ENCODE measurements around the gene HDGF.

HDGF gene

GRCh38 chr1:156786640-156787039 is 35.2 kb upstream of the HDGF start:
- Histone ChIP-seq H2AFZ (ENCODE audit: low read depth) (no peak overlapping the region), H3K79me2 (ENCODE audit: insufficient read depth, low read depth) (peaks cover 40% of the 10 kb centered on the region; the same call in 1 of the 2 replicates), H3K9ac (no peak overlapping the region), H3K4me3 (IDR thresholded peaks at IDR 0.05; ENCODE audit: insufficient read depth, low read depth, low read length) (no peak overlapping the region), H3K36me3 (ENCODE audit: insufficient read depth) (peaks cover 20% of the 10 kb centered on the region; the same call in 1 of the 2 replicates), H3K4me1 (ENCODE audit: low read depth, poor library complexity, severe bottlenecking) (no peaks in the 10 kb centered on the region), H3K27ac (no peak overlapping the region), H3K27me3 (ENCODE audit: insufficient read depth, low read depth) (no peaks in the 10 kb centered on the region), H4K20me1 (ENCODE audit: insufficient read depth) (0 out of 2 replicates have a peak, but pooled peaks cover 15% of the 10 kb centered on the region), H3K4me2 (no peak overlapping the region)
- TF ChIP-seq CTCF (conservative IDR thresholded peaks at IDR 0.05; ENCODE audit: low read depth, low read length), result no peak

GRCh38 chr1:156785458-156785857 is 34.0 kb upstream of the HDGF start:
- Histone ChIP-seq H3K9ac (no peak overlapping the region), H3K27ac (no peak overlapping the region), H3K27me3 (ENCODE audit: insufficient read depth, low read depth) (no peaks in the 10 kb centered on the region), H3K4me1 (ENCODE audit: low read depth, poor library complexity, severe bottlenecking) (peaks cover 9% of the 10 kb centered on the region), H3K4me2 (no peak overlapping the region), H4K20me1 (ENCODE audit: insufficient read depth) (0 out of 2 replicates have a peak, but pooled peaks cover 19% of the 10 kb centered on the region), H3K79me2 (ENCODE audit: insufficient read depth, low read depth) (peaks cover 52% of the 10 kb centered on the region), H3K4me3 (IDR thresholded peaks at IDR 0.05; ENCODE audit: insufficient read depth, low read depth, low read length) (no peak overlapping the region), H3K36me3 (ENCODE audit: insufficient read depth) (peaks cover 20% of the 10 kb centered on the region; the same call in 1 of the 2 replicates), H2AFZ (ENCODE audit: low read depth) (no peak overlapping the region)
- TF ChIP-seq CTCF (conservative IDR thresholded peaks at IDR 0.05; ENCODE audit: low read depth, low read length), result no peak

GRCh38 chr1:156781585-156782186 is 30.2 kb upstream of the HDGF start:
- no peak for TF ChIP-seq CTCF (conservative IDR thresholded peaks at IDR 0.05; ENCODE audit: low read depth, low read length)
- H3K79me2 ChIP-seq (ENCODE audit: insufficient read depth, low read depth), result peaks cover 70% of the 10 kb centered on the region
- no peak overlapping the region for H3K9ac ChIP-seq
- H3K4me3 ChIP-seq (IDR thresholded peaks at IDR 0.05; ENCODE audit: insufficient read depth, low read depth, low read length), result no peak overlapping the region
- peaks cover 19% of the 10 kb centered on the region for H3K4me1 ChIP-seq (ENCODE audit: low read depth, poor library complexity, severe bottlenecking)
- no peaks in the 10 kb centered on the region for H3K27me3 ChIP-seq (ENCODE audit: insufficient read depth, low read depth)
- H4K20me1 ChIP-seq (ENCODE audit: insufficient read depth), result peaks cover 28% of the 10 kb centered on the region; the same call in 1 of the 2 replicates
- H3K36me3 ChIP-seq (ENCODE audit: insufficient read depth), result peaks cover 13% of the 10 kb centered on the region; the same call in 1 of the 2 replicates
- no peak overlapping the region for H3K4me2 ChIP-seq
- H3K27ac ChIP-seq, result no peak overlapping the region
- H2AFZ ChIP-seq (ENCODE audit: low read depth), result no peak overlapping the region

- H3K27ac ChIP-seq, result no peak overlapping the region
- peaks cover 93% of the 10 kb centered on the region for H3K79me2 ChIP-seq (ENCODE audit: insufficient read depth, low read depth)
- H3K4me1 ChIP-seq (ENCODE audit: low read depth, poor library complexity, severe bottlenecking), result peaks cover 22% of the 10 kb centered on the region
- H2AFZ ChIP-seq (ENCODE audit: low read depth), result no peak overlapping the region
- H3K9ac ChIP-seq, result no peak overlapping the region
- no peaks in the 10 kb centered on the region for H3K27me3 ChIP-seq (ENCODE audit: insufficient read depth, low read depth)
- no peak overlapping the region for H3K4me2 ChIP-seq
- H4K20me1 ChIP-seq (ENCODE audit: insufficient read depth), result peaks cover 28% of the 10 kb centered on the region
- peaks cover 6% of the 10 kb centered on the region; the same call in 1 of the 2 replicates for H3K36me3 ChIP-seq (ENCODE audit: insufficient read depth)
- H3K4me3 ChIP-seq (IDR thresholded peaks at IDR 0.05; ENCODE audit: insufficient read depth, low read depth, low read length), result no peak overlapping the region
- no peak for TF ChIP-seq CTCF (conservative IDR thresholded peaks at IDR 0.05; ENCODE audit: low read depth, low read length)
Observed at GRCh38 chr1:156777573-156777972, 26.1 kb upstream of the HDGF start.
